GM12892 (cell line): Measurements from ENCODE around the gene TRPM3.

Experiments
- DNase-seq: peaks from one replicate; pipeline ENCODE4 v3.0.0; 2011; ENCODE audit not compliant: insufficient read length
- FAIRE-seq: peaks from 2 replicates; lab custom pipeline; 2011; peaks lifted over from hg19 to GRCh38; lab: Jason Lieb, UNC
- POLR2A ChIP-seq: IDR thresholded peaks from 2 replicates; pipeline ENCODE4 v1.6.1; 2011; ENCODE audit warnings: low read depth, low read length, control low read depth
- POLR2AphosphoS5 ChIP-seq: IDR thresholded peaks from 2 replicates; pipeline ENCODE4 v1.6.1; 2011; ENCODE audit warnings: low read depth, low read length, control low read depth
- TAF1 ChIP-seq: IDR thresholded peaks from 2 replicates; pipeline ENCODE4 v1.6.1; 2011; ENCODE audit warnings: low read depth, mild to moderate bottlenecking, control low read depth, low read length, borderline replicate concordance

The TRPM3 gene

DNA sequence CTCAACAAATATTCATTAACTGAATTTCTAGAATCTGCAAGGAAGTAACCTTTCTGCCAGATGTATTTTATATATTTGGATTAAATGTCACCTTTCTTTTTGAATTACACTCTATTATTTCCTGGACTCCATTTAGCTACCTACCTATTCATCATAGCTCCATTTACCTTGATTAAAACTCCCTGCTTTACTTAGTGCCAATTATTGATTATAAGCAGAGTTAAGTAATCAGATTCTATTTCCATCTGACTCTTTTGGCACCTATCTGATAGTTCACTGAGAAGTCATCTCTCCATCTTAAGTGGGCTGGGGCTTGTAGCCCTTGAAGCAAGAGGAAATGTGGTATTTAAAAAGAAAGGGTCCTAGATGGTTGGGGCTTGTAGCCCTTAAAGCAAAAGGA lies 88.6 kb downstream of the TRPM3 start:
- TF ChIP-seq POLR2AphosphoS5 (no peak), TAF1 (no peak), POLR2A (no peak)

DNA sequence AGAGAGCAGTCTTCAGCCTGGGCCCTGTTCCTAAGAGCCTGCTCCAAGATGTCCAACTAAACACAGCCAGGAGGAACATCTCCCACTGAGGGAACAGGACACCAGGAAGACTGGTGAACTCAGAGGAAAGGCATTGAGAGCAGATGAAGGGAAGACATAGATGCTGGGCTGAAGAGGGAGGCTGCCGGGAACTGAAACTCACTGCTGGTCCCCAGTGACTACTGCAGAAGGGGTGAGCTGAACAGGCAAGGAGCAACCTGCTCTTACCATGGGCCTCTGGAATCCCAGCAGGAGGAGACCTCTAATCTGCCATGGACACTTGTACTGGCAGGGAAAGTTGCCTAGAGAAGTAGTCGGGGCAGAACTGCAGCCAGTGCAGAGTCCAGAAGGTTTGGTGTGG lies 95.7 kb downstream of the TRPM3 start:
- TF ChIP-seq POLR2AphosphoS5 (no peak), POLR2A (no peak), TAF1 (no peak)
- DNase-seq, result no peak
- FAIRE-seq, result no peak

More for the DNA sequence above, 88.6 kb downstream of the TRPM3 start:
- FAIRE-seq (no peak), DNase-seq (no peak)

GRCh38 chr9:71025201-71025600 lies 96.2 kb downstream of the TRPM3 start:
- FAIRE-seq, result no peak
- TF ChIP-seq TAF1 (no peak), POLR2A (no peak)

GRCh38 chr9:71010258-71010657 lies 111.2 kb downstream of the TRPM3 start:
- no peak for FAIRE-seq
- TF ChIP-seq POLR2A (no peak), TAF1 (no peak), POLR2AphosphoS5 (no peak)
- no peak for DNase-seq

More at GRCh38 chr9:71025201-71025600, 96.2 kb downstream of the TRPM3 start:
- DNase-seq, result no peak

DNA sequence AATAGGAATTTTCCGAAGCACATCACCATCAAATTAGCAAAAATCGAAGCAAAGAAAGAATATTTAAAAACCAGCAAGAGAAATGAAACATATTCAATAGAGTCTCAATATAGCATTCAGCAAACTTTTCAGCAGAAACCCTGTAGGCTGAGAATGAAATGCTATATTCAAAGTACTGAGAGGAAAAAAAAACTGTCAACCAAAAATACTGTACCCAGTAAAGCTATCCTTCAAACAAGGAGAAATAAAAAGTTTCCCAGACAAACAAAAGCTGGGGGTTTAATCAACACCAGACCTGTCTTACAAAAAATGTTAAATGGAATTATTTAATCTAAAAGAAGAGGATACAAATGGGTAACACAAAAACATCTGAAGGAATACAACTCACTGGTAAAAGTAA lies 116.0 kb downstream of the TRPM3 start:
- TF ChIP-seq TAF1 (no peak), POLR2AphosphoS5 (no peak), POLR2A (no peak)
- no peak for DNase-seq
- FAIRE-seq, result no peak

GRCh38 chr9:71004196-71004595 lies 117.2 kb downstream of the TRPM3 start:
- FAIRE-seq (no peak), DNase-seq (no peak)

GRCh38 chr9:71003346-71003745 lies 118.1 kb downstream of the TRPM3 start:
- FAIRE-seq (no peak), DNase-seq (no peak)
- TF ChIP-seq POLR2AphosphoS5 (no peak), TAF1 (no peak), POLR2A (no peak)

More at GRCh38 chr9:71004196-71004595, 117.2 kb downstream of the TRPM3 start:
- TF ChIP-seq POLR2AphosphoS5 (no peak), POLR2A (no peak), TAF1 (no peak)

DNA sequence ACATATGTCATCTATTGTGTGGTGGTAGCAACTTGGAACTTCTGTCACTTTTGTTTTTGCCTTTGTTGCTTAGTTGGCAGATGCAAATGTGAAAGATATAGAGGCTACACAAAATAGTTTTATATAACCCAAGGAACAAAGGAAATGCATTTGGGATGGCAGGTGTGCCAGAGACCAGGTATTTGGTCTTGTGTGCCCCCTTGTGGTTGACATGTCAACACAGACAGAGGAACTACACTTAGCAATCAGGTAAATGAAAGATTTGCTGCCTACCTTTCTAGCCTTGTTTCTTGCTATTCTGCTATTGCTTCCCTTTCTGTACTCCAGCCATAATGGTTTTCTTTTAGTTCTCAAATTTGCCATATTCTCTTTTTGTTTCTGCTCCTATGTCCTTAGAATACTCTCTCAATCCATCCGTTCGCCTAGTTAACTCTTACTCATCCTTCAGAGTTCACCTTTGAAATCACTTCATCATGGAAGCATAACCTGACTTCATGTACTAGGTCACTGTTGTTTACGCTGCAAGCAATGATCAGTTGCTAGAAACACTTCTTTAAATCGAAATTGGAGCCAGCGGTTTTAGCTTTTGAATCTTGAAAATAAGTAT lies 119.5 kb downstream of the TRPM3 start:
- DNase-seq (no peak), FAIRE-seq (peak; percentile 14)
- no peak for TF ChIP-seq POLR2AphosphoS5
- no peak for TF ChIP-seq TAF1
- TF ChIP-seq POLR2A, result no peak

- DNase-seq, result no peak
- TF ChIP-seq POLR2A (no peak), POLR2AphosphoS5 (no peak), TAF1 (no peak)
- FAIRE-seq, result no peak
Observed at GRCh38 chr9:70998962-70999361, 122.5 kb downstream of the TRPM3 start.

DNA sequence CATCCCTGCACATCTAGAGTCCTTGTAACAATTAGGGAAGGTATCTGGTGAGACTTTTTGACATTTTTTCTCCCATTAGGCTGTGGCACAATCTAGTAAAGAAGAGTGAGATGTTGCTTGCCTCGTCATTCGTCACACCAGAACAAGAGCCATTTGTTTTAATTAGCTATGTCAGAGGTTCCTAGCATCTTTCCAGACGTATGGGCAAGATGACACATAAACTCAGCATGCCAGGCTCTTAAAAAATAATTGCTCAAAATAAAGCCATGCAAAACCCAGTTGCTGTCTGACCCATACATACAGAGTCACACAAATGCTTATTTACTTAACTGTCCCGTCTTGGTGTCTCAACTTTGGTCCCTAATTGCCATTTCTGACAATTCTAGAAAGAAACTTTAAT lies 125.9 kb downstream of the TRPM3 start:
- no peak for DNase-seq
- no peak for FAIRE-seq
- no peak for TF ChIP-seq POLR2A
- TF ChIP-seq POLR2AphosphoS5, result no peak
- TF ChIP-seq TAF1, result no peak

DNA sequence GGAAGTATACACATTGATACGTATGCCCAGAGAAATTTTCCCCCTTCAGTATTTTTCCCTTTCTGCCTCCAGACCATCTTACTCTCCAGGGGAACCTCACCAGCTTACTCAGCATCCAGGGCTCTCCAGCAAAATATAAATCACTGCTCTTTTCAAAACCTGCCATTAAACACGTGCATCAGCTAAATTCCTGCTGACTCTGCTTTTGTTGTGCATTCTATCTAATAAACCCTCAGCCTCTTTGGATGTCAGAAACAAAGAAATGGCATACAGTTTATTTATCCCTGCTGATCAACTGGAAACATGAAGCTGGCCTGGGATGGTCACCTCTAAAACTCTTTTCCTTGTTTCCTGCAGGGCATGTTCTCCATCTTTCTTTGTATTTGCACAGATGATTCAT lies 126.8 kb downstream of the TRPM3 start:
- FAIRE-seq, result no peak
- TF ChIP-seq POLR2AphosphoS5 (no peak), POLR2A (no peak), TAF1 (no peak)
- DNase-seq, result no peak

DNA sequence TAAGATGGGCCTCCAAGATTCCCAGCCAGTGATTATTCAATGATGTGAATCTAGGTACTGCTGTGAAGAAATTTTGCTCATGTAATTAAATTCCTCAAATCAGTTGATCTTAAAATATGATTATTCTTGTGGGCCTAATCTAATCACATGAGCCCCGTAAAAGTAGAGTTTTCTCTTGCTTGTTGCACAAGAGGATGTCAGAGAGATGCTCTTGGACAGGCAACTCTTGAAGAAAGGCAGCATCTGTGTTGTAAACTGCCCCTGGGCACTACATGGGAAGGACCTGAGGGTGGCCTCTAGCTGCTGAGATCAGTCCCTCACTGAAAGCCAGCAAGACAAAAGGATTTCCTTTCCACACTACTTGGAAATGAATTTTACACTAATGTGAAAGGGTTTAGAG lies 132.9 kb downstream of the TRPM3 start:
- DNase-seq, result no peak
- no peak for FAIRE-seq
- TF ChIP-seq TAF1 (no peak), POLR2A (no peak), POLR2AphosphoS5 (no peak)

- DNase-seq (no peak), FAIRE-seq (no peak)
- TF ChIP-seq TAF1 (no peak), POLR2A (no peak), POLR2AphosphoS5 (no peak)
Observed at GRCh38 chr9:70987986-70988385, 133.4 kb downstream of the TRPM3 start.
